ENCODE measurements around the gene LMO2.

The LMO2 gene

GRCh38 chr11:33913991-33914390, 22.1 kb upstream of the LMO2 start:
- no peak for DNase-seq

GRCh38 chr11:33912405-33913361, 20.8 kb upstream of the LMO2 start:
- DNase-seq = peak; percentile 90

- no peak for DNase-seq
Observed at GRCh38 chr11:33910958-33911339, 19.1 kb upstream of the LMO2 start.

GRCh38 chr11:33910296-33910957, 18.6 kb upstream of the LMO2 start:
- DNase-seq = no peak

GRCh38 chr11:33909552-33909951, 17.7 kb upstream of the LMO2 start:
- no peak for DNase-seq

- no peak for DNase-seq
Observed at GRCh38 chr11:33909150-33909549, 17.3 kb upstream of the LMO2 start.

- no peak for DNase-seq
Observed at GRCh38 chr11:33907421-33907820, 15.5 kb upstream of the LMO2 start.

GRCh38 chr11:33906484-33907186, 14.8 kb upstream of the LMO2 start:
- no peak for DNase-seq

- DNase-seq = no peak
Observed at GRCh38 chr11:33904102-33904501, 12.2 kb upstream of the LMO2 start.

GRCh38 chr11:33900159-33900840, 8.4 kb upstream of the LMO2 start:
- DNase-seq = no peak

- DNase-seq = peak; percentile 41
Observed at GRCh38 chr11:33899400-33900037, 7.6 kb upstream of the LMO2 start.

- DNase-seq = no peak
Observed at GRCh38 chr11:33898957-33899356, 7.1 kb upstream of the LMO2 start.

GRCh38 chr11:33897761-33898375, 6.0 kb upstream of the LMO2 start:
- no peak for DNase-seq

GRCh38 chr11:33896911-33897310, 5.0 kb upstream of the LMO2 start:
- DNase-seq = no peak

GRCh38 chr11:33895752-33896137, 3.9 kb upstream of the LMO2 start:
- DNase-seq = no peak

- no peak for DNase-seq
Observed at GRCh38 chr11:33894398-33894746, 2.5 kb upstream of the LMO2 start.

- DNase-seq = no peak
Observed at GRCh38 chr11:33893711-33894397, 2.0 kb upstream of the LMO2 start.

GRCh38 chr11:33892906-33893594, 1.2 kb upstream of the LMO2 start:
- DNase-seq = no peak

- DNase-seq = no peak
Observed at GRCh38 chr11:33889821-33890378, 2.0 kb downstream of the LMO2 start.

GRCh38 chr11:33889296-33889695, 2.6 kb downstream of the LMO2 start:
- no peak for DNase-seq

- DNase-seq = no peak
Observed at GRCh38 chr11:33887886-33888285, 4.0 kb downstream of the LMO2 start.

All from NCI-H2029 (cell line).